Gastroesophageal sphincter (tissue), 4 donors: Measurements from ENCODE around the gene RPL10. TPM values are rescaled to one million over a fixed set of nuclear protein-coding genes. Genes with fewer than 3 reads are reported as not detected.

ENCODE experiments used
- ATAC-seq: fragments of 150-250 bp; one replicate; pipeline ENCODE4 v1.9.1; 2016; ENCODE audit warnings: mild to moderate bottlenecking, moderate library complexity
- H3K27ac ChIP-seq, 4 donors: fragments of 200-600 bp; sonication (generic) in 3 of 4; 1 replicate in 3 of 4; 2 replicates in 1 of 4; pipeline ENCODE4 v1.5.1; 2016 to 2019
- H3K27me3 ChIP-seq: fragments of 200-600 bp; sonication (generic); one replicate; pipeline ENCODE4 v1.5.1; 2019
- H3K36me3 ChIP-seq, 2 donors: fragments of 200-600 bp; sonication (generic); one replicate each; pipeline ENCODE4 v1.5.1; 2019; ENCODE audit warnings: control low read depth in 1 of 2
- H3K4me1 ChIP-seq, 3 donors: fragments of 200-600 bp; sonication (generic); 1 replicate in 2 of 3; 2 replicates in 1 of 3; pipeline ENCODE4 v1.5.1; 2016 to 2019; ENCODE audit warnings: control low read depth in 2 of 3
- H3K4me3 ChIP-seq, 2 donors: fragments of 200-600 bp; sonication (generic); one replicate each; pipeline ENCODE4 v1.5.1; 2019; ENCODE audit warnings: mild to moderate bottlenecking in 1 of 2, moderate library complexity in 1 of 2
- H3K9me3 ChIP-seq, 3 donors: fragments of 200-600 bp; sonication (generic); one replicate each; pipeline ENCODE4 v1.5.1; 2017 to 2019; ENCODE audit warnings: control low read depth in 2 of 3
- CTCF ChIP-seq, 4 experiments: fragments of 200-600 bp in 2 of 4; fragments of 450-650 bp in 2 of 4; sonication (generic) in 1 of 4; IDR thresholded peaks; one replicate each; pipeline ENCODE4 v1.5.1; 2017 to 2019; ENCODE audit warnings: antibody characterized with exemption in 4 of 4, mild to moderate bottlenecking in 2 of 4, moderate library complexity in 2 of 4
- EP300 ChIP-seq: sonication (generic); formaldehyde crosslinking; IDR thresholded peaks from one replicate; pipeline ENCODE4 v1.6.1; 2017; ENCODE audit warnings: antibody characterized with exemption, mild to moderate bottlenecking
- POLR2A ChIP-seq, 2 donors: fragments of 450-650 bp; IDR thresholded peaks; one replicate each; pipeline ENCODE4 v1.6.1; 2017; ENCODE audit warnings: antibody characterized with exemption in 2 of 2, mild to moderate bottlenecking in 2 of 2, moderate library complexity in 1 of 2
- POLR2AphosphoS5 ChIP-seq: sonication (generic); formaldehyde crosslinking; IDR thresholded peaks from one replicate; pipeline ENCODE4 v1.6.1; 2017; ENCODE audit warnings: antibody characterized with exemption
- WGBS, 2 donors: methylation state at CpG; one replicate each; pipeline ENCODE4 v1.1.5; 2018; ENCODE audit warnings: low coverage in 1 of 2; 5-methylcytosine and 5-hydroxymethylcytosine counted together
- total RNA-seq, 4 donors: library from RNA; depleted of rRNA; stranded (reverse); fragments of >200 nt; gene quantifications; one replicate each; pipeline ENCODE4 v1.1.0, GENCODE V29; 2016

The RPL10 gene
- total RNA-seq, 4 donors from 2014 or later, result 3,970 to 7,427 (median 5,392) TPM

- no peak for TF ChIP-seq CTCF (IDR thresholded peaks at IDR 0.05)
- TF ChIP-seq POLR2AphosphoS5, result no peak
- no peak for TF ChIP-seq POLR2A (IDR thresholded peaks at IDR 0.05)
- TF ChIP-seq EP300, result no peak
- Histone ChIP-seq H3K27me3 (no peaks in the 10 kb centered on the region), H3K4me1 (peaks cover 0 to 12% (median 0%) of the 10 kb centered on the region in 3 donors), H3K4me3 (no peak overlapping the region), H3K9me3 (no peaks in the 10 kb centered on the region), H3K36me3 (peaks cover 0 to 6% of the 10 kb centered on the region in 2 donors), H3K27ac (peak overlapping the region in 1 of 4 donors; percentile 56)
- ATAC-seq, result peak; percentile 14
- WGBS, 2 donors, result no CpG with 5 or more reads among the region's 10 CpGs
Observed at GRCh38 chrX:154420402-154420756, 22.2 kb downstream of the RPL10 start.

- no peaks in the 10 kb centered on the region for H3K9me3 ChIP-seq
- peak overlapping the region in 2 of 4 donors; percentile 83 to 89 for H3K27ac ChIP-seq
- no peak for ATAC-seq
- peaks cover 0 to 39% (median 0%) of the 10 kb centered on the region in 3 donors for H3K4me1 ChIP-seq
- peaks cover 0 to 8% of the 10 kb centered on the region in 2 donors for H3K36me3 ChIP-seq
- peak overlapping the region in 1 of 2 donors; percentile 73 for H3K4me3 ChIP-seq
- no peak for TF ChIP-seq CTCF (IDR thresholded peaks at IDR 0.05)
- no peak for TF ChIP-seq POLR2A (IDR thresholded peaks at IDR 0.05)
- no peak for TF ChIP-seq EP300
- no peak for TF ChIP-seq POLR2AphosphoS5
- WGBS, 2 donors, result 91 to 100% methylated on average over 1 to 3 of the region's 13 CpGs
- no peaks in the 10 kb centered on the region for H3K27me3 ChIP-seq
Observed at GRCh38 chrX:154426916-154427770, 29.0 kb downstream of the RPL10 start.

GRCh38 chrX:154428176-154429171 lies 30.3 kb downstream of the RPL10 start, which contains the start of gene ATP6AP1:
ATP6AP1 (plus strand) TSS chrX:154428677; CDS start chrX:154428693, 16 bp downstream.
- Histone ChIP-seq H3K4me3 (peak within 1 kb of the TSS; percentile 69 to 73), H3K9me3 (no peaks in the 10 kb centered on the region), H3K36me3 (peaks cover 0 to 21% of the 10 kb centered on the region in 2 donors), H3K27me3 (no peaks in the 10 kb centered on the region), H3K4me1 (peaks cover 0 to 39% (median 0%) of the 10 kb centered on the region in 3 donors), H3K27ac (peak within 1 kb of the TSS; percentile 45 to 89 (median 86))
- 19 to 27% methylated on average over 4 to 13 of the region's 87 CpGs for WGBS, 2 donors
- TF ChIP-seq POLR2A (IDR thresholded peaks at IDR 0.05) (peak; percentile 57 to 60), EP300 (no peak), POLR2AphosphoS5 (peak; percentile 60)
- peak; percentile 98 for ATAC-seq

- ATAC-seq, result no peak
- H3K9me3 ChIP-seq, result no peaks in the 10 kb centered on the region
- H3K36me3 ChIP-seq, result peaks cover 0 to 34% of the 10 kb centered on the region in 2 donors
- H3K4me3 ChIP-seq, result peak overlapping the region in 1 of 2 donors; percentile 73
- WGBS, 2 donors, result 83 to 100% methylated on average over 1 of the region's 2 CpGs
- H3K27me3 ChIP-seq, result no peaks in the 10 kb centered on the region
- peaks cover 0 to 39% (median 0%) of the 10 kb centered on the region in 3 donors for H3K4me1 ChIP-seq
- TF ChIP-seq POLR2A (IDR thresholded peaks at IDR 0.05), result no peak
- no peak for TF ChIP-seq CTCF (IDR thresholded peaks at IDR 0.05)
- no peak for TF ChIP-seq POLR2AphosphoS5
- TF ChIP-seq EP300, result no peak
- no peak overlapping the region for H3K27ac ChIP-seq
Observed at GRCh38 chrX:154429711-154430110, 31.5 kb downstream of the RPL10 start.

GRCh38 chrX:154430479-154430878 lies 32.3 kb downstream of the RPL10 start:
- Histone ChIP-seq H3K9me3 (no peaks in the 10 kb centered on the region), H3K4me1 (peaks cover 0 to 39% (median 0%) of the 10 kb centered on the region in 3 donors), H3K27me3 (no peaks in the 10 kb centered on the region), H3K4me3 (no peak overlapping the region), H3K36me3 (peaks cover 0 to 42% of the 10 kb centered on the region in 2 donors), H3K27ac (peak overlapping the region in 1 of 4 donors; percentile 40)
- WGBS, 2 donors, result 40 to 58% methylated on average over 3 to 4 of the region's 6 CpGs
- no peak for ATAC-seq
- TF ChIP-seq POLR2AphosphoS5 (no peak), POLR2A (IDR thresholded peaks at IDR 0.05) (no peak)
